HepG2 (cell line): Measurements from ENCODE around the gene PCYT2. TPM values are rescaled to one million over a fixed set of nuclear protein-coding genes. Genes with fewer than 3 reads are reported as not detected.
A peak's percentile ranks its signal among the peaks of the same experiment; 100 is the strongest.

Experiments
- ASH2L ChIP-seq: fragments of 300-600, 200-600 bp; sonication (generic); IDR thresholded peaks from 2 replicates; pipeline ENCODE4 v1.7.0; 2017; ENCODE audit warnings: low read depth, mild to moderate bottlenecking, moderate library complexity, mixed read lengths, low read length; ENCODE audit not compliant: insufficient read length
- CHD4 ChIP-seq: fragments of 200-600 bp; sonication (generic); IDR thresholded peaks from 2 replicates; pipeline ENCODE4 v1.7.0; 2017; ENCODE audit warnings: mild to moderate bottlenecking, low read length, borderline replicate concordance
- EP300 ChIP-seq, 3 experiments: sonication (generic) in 1 of 3; formaldehyde crosslinking in 1 of 3; IDR thresholded peaks; 2 replicates each; pipeline versions ENCODE4 v1.5.1 to v1.6.1; 2011 to 2020; ENCODE audit warnings: low read depth in 2 of 3, low read length in 2 of 3, borderline replicate concordance in 1 of 3, improper control_type of control experiment in 1 of 3, mild to moderate bottlenecking in 1 of 3, missing genetic modification reagents in 1 of 3, moderate library complexity in 1 of 3
- IRX3 ChIP-seq: sonication (generic); formaldehyde crosslinking; IDR thresholded peaks from 2 replicates; pipeline ENCODE4 v1.8.1; 2023; ENCODE audit warnings: mild to moderate bottlenecking, low read depth, missing genetic modification reagents, borderline replicate concordance
- KLF6 ChIP-seq: IDR thresholded peaks from 2 replicates; pipeline ENCODE4 v1.8.0; 2016; ENCODE audit warnings: missing biosample characterization, missing genetic modification reagents
- MAF1 ChIP-seq: sonication (generic); formaldehyde crosslinking; IDR thresholded peaks from 2 replicates; pipeline ENCODE4 v1.5.0; 2020; ENCODE audit warnings: missing genetic modification reagents, borderline replicate concordance
- MXD1 ChIP-seq: sonication (generic); formaldehyde crosslinking; IDR thresholded peaks from 2 replicates; pipeline ENCODE4 v1.4.0; 2020; ENCODE audit warnings: mild to moderate bottlenecking, missing genetic modification reagents
- NR3C1 ChIP-seq: sonication (generic); formaldehyde crosslinking; IDR thresholded peaks from 2 replicates; pipeline ENCODE4 v1.4.0; 2020; ENCODE audit warnings: missing genetic modification reagents
- POLR2AphosphoS5 ChIP-seq: IDR thresholded peaks from 2 replicates; pipeline ENCODE4 v1.6.1; 2012; ENCODE audit warnings: low read depth, low read length
- SATB2 ChIP-seq: sonication (generic); formaldehyde crosslinking; IDR thresholded peaks from 2 replicates; pipeline ENCODE4 v1.5.0; 2020; ENCODE audit warnings: missing genetic modification reagents
- SPEN ChIP-seq: sonication (generic); formaldehyde crosslinking; IDR thresholded peaks from 2 replicates; pipeline ENCODE4 v1.5.1; 2020; ENCODE audit warnings: low read depth, mild to moderate bottlenecking, missing genetic modification reagents
- TRIM22 ChIP-seq: fragments of 450-650 bp; IDR thresholded peaks from 2 replicates; pipeline ENCODE4 v1.6.1; 2017
- U2AF2 ChIP-seq: fragments of 200-400 bp; formaldehyde crosslinking; IDR thresholded peaks from 2 replicates; pipeline ENCODE4 v1.6.1; 2017; ENCODE audit warnings: low read depth, mild to moderate bottlenecking, low read length
- ZGPAT ChIP-seq: IDR thresholded peaks from 2 replicates; pipeline ENCODE4 v1.6.1; 2016; ENCODE audit warnings: mild to moderate bottlenecking
- ZMAT3 ChIP-seq: sonication (generic); formaldehyde crosslinking; conservative IDR thresholded peaks from 2 replicates; pipeline ENCODE4 v1.7.0; 2021; ENCODE audit warnings: missing genetic modification reagents
- ZNF317 ChIP-seq: sonication (generic); formaldehyde crosslinking; IDR thresholded peaks from 2 replicates; pipeline ENCODE4 v1.5.0; 2020; ENCODE audit warnings: mild to moderate bottlenecking, missing genetic modification reagents
- ZNF512B ChIP-seq: sonication (generic); formaldehyde crosslinking; IDR thresholded peaks from 2 replicates; pipeline ENCODE4 v1.5.1; 2020; ENCODE audit warnings: missing genetic modification reagents, mild to moderate bottlenecking, borderline replicate concordance
- ZNF816 ChIP-seq: sonication (generic); formaldehyde crosslinking; IDR thresholded peaks from 2 replicates; pipeline ENCODE4 v1.8.0; 2022; ENCODE audit warnings: missing genetic modification reagents, mild to moderate bottlenecking, borderline replicate concordance
- ZXDC ChIP-seq: sonication (generic); formaldehyde crosslinking; IDR thresholded peaks from 2 replicates; pipeline ENCODE4 v1.5.0; 2020; ENCODE audit warnings: mild to moderate bottlenecking, missing genetic modification reagents
- polyA plus RNA-seq, 8 experiments: library from polyadenylated mRNA; depleted of rRNA in 3 of 8; stranded (reverse) in 7 of 8; unstranded in 1 of 8; fragments of >200 nt; fragmentation: Illumina TruSeq in 4 of 8; extraction: Trizol in 4 of 8; gene quantifications; 2 replicates each; pipeline versions ENCODE4 v1.2.1 to v1.2.3, GENCODE V29; 2011 to 2016; ENCODE audit warnings: low read depth in 4 of 8, missing spikeins in 1 of 8, mixed read lengths in 1 of 8; ENCODE audit not compliant: insufficient read depth in 1 of 8
- total RNA-seq, 5 experiments: library from RNA; depleted of rRNA; stranded (reverse); fragments of >200 nt; fragmentation: Illumina TruSeq; extraction: Trizol; gene quantifications; 2 replicates each; pipeline ENCODE4 v1.2.3, GENCODE V29; 2016; ENCODE audit warnings: low read depth in 1 of 5

Gene PCYT2
- total and polyA plus RNA-seq, 2 of the 13 experiments (the other 11 are each of a cell fraction or from before 2014, with no cell fraction given), result 147 to 297 TPM

- TF ChIP-seq SPEN (CRISPR knock-in tag) (peak; percentile 34; the same call in 1 of the 2 replicates), KLF6 (CRISPR knock-in tag) (peak; percentile 1; the same call in 1 of the 2 replicates), EP300 (IDR thresholded peaks at IDR 0.05; ENCODE audit: low read depth in 2 of 2, low read length in 2 of 2) (0 out of 4 replicates have a peak, but pooled peaks of 1 of the 2 experiments have one; percentile 1), EP300 (CRISPR knock-in tag; IDR thresholded peaks at IDR 0.05; ENCODE audit: borderline replicate concordance) (no peak), ZNF816 (CRISPR knock-in tag) (0 out of 2 replicates have a peak, but pooled peaks have one; percentile 8), IRX3 (CRISPR knock-in tag) (no peak; the same call in 1 of the 2 replicates), NR3C1 (peak; percentile 57; the same call in 1 of the 2 replicates), U2AF2 (0 out of 2 replicates have a peak, but pooled peaks have one; percentile 19), ZNF512B (0 out of 2 replicates have a peak, but pooled peaks have one; percentile 6), TRIM22 (no peak), ZMAT3 (0 out of 2 replicates have a peak, but pooled peaks have one; percentile 13), CHD4 (no peak), SATB2 (CRISPR knock-in tag) (peak; percentile 19), MXD1 (CRISPR knock-in tag) (peak; percentile 88), ZXDC (CRISPR knock-in tag) (0 out of 2 replicates have a peak, but pooled peaks have one; percentile 17), ASH2L (peak; percentile 14), POLR2AphosphoS5 (no peak), ZNF317 (CRISPR knock-in tag) (peak; percentile 41; the same call in 1 of the 2 replicates), ZGPAT (CRISPR knock-in tag) (peak; percentile 7; the same call in 1 of the 2 replicates), MAF1 (CRISPR knock-in tag) (0 out of 2 replicates have a peak, but pooled peaks have one; percentile 14)
Measured at GRCh38 chr17:81910840-81911276, 341 bp downstream of the PCYT2 start (continued).
